ENCODE results near the gene IAPP.
A peak's percentile ranks its signal among the peaks of the same experiment; 100 is the strongest.

IAPP gene

GRCh38 chr12:21372602-21373001 is at the start of gene IAPP:
Gene IAPP, plus strand, starts transcription at chr12:21372902. Its CDS starts 450 bp downstream, at chr12:21373352.
- no peak within 1 kb of the TSS for H3K4me3 ChIP-seq (replicated peaks; ENCODE audit: low read depth, low read length)
- DNase-seq (ENCODE audit: low read depth) = no peak
- TF ChIP-seq CTCF (IDR thresholded peaks at IDR 0.05; ENCODE audit: low read length, missing control alignments) = no peak

GRCh38 chr12:21323736-21324135 is 49.0 kb upstream of the IAPP start:
- no peak for TF ChIP-seq CTCF (IDR thresholded peaks at IDR 0.05; ENCODE audit: low read length, missing control alignments)
- DNase-seq (ENCODE audit: low read depth) = no peak
- H3K4me3 ChIP-seq (replicated peaks; ENCODE audit: low read depth, low read length) = no peak overlapping the region

- H3K4me3 ChIP-seq (replicated peaks; ENCODE audit: low read depth, low read length) = no peak overlapping the region
- TF ChIP-seq CTCF (IDR thresholded peaks at IDR 0.05; ENCODE audit: low read length, missing control alignments) = no peak
- no peak for DNase-seq (ENCODE audit: low read depth)
Observed at GRCh38 chr12:21324551-21324950, 48.2 kb upstream of the IAPP start.

DNA sequence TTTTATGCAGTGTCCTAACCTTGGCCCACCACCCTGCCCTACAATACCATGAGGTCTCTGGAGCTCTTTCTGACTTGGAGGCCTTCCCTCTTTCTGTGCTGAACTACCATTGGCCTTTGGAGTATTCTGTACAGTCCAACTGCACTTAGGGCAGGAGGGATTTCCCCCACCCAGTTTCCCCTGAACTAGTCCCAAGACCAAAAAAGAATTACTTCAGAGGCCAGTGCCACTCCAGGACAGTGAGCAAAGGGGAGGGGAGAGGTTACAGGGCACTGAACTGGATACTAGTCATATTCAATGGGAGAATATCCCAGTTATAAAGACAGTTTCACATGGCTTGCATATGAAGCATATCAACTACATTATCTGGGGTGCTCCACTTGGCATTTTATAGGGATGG is 44.1 kb upstream of the IAPP start:
- no peak for TF ChIP-seq CTCF (IDR thresholded peaks at IDR 0.05; ENCODE audit: low read length, missing control alignments)
- no peak overlapping the region for H3K4me3 ChIP-seq (replicated peaks; ENCODE audit: low read depth, low read length)
- no peak for DNase-seq (ENCODE audit: low read depth)

DNA sequence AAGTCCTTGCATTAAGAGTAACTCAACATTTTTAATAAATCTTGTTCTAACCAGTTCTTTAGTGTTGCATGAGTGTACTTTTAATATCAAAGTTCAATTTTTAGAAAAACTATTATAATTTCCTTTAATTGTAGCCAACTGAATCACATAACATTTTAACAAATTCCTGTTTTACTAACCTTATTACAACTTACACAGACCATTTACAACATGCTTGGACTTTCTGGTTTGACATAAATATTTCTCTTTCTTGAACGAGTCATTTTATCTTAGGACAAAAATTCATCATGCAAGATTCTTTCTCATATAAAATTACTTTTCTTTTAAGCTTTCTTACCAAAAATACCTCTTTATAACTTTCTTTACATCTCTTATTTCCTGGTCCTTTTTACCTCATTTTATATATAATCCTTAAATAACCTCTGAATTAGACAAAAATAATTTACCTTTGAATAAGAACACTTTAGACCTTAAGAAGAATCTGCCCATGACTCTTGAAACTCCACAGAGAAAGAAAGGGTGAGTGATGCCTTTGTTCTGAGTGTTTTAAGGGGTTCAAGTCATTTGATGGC is 41.9 kb upstream of the IAPP start:
- no peak overlapping the region for H3K4me3 ChIP-seq (replicated peaks; ENCODE audit: low read depth, low read length)
- peak; percentile 2 for DNase-seq (ENCODE audit: low read depth)
- no peak for TF ChIP-seq CTCF (IDR thresholded peaks at IDR 0.05; ENCODE audit: low read length, missing control alignments)

GRCh38 chr12:21334771-21335325 is 37.9 kb upstream of the IAPP start, which contains the start of gene SLCO1A2:
Gene SLCO1A2, minus strand, starts transcription at chr12:21334917. Its CDS starts 270 bp downstream, at chr12:21334647.
- H3K4me3 ChIP-seq (replicated peaks; ENCODE audit: low read depth, low read length) = no peak within 1 kb of the TSS
- no peak for DNase-seq (ENCODE audit: low read depth)
- TF ChIP-seq CTCF (IDR thresholded peaks at IDR 0.05; ENCODE audit: low read length, missing control alignments) = no peak

DNA sequence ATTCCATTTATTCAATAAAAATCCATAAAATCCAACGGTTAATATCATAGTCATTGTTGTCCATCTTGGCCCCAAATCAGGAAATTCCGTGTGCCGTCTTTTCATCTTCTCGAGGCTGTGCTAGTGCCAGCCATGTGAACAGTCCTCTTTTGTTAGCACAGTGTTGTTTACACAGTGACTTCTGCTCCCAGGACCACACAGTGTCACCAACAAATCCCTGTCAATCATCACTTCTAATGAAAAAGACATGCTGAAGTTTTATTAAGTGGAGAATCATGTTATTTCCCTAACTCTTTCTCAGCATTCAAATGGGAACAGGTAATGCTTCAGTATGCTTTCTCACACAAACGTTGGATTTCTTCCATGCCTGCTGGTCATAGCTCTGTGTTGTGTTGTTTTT is 36.0 kb upstream of the IAPP start:
- TF ChIP-seq CTCF (IDR thresholded peaks at IDR 0.05; ENCODE audit: low read length, missing control alignments) = no peak
- H3K4me3 ChIP-seq (replicated peaks; ENCODE audit: low read depth, low read length) = no peak overlapping the region
- DNase-seq (ENCODE audit: low read depth) = no peak
